GM21515 (cell line): ENCODE measurements around the gene IPO7.
"Not testable (repeated sequence)": the region's sequence is repeated elsewhere in the genome, so short reads cannot be mapped to it uniquely, and the experiment has no call there.

Experiments used
- ATAC-seq: cut with Tn5 transposase; IDR thresholded peaks from one replicate; pipeline ENCODE4 v1.9.1; 2021; ENCODE audit not compliant: unreplicated experiment

Gene IPO7

GRCh38 chr11:9397746-9398680, 13.6 kb downstream of the IPO7 start:
- no peak for ATAC-seq

- no peak for ATAC-seq
Observed at GRCh38 chr11:9399466-9399865, 15.0 kb downstream of the IPO7 start.

DNA sequence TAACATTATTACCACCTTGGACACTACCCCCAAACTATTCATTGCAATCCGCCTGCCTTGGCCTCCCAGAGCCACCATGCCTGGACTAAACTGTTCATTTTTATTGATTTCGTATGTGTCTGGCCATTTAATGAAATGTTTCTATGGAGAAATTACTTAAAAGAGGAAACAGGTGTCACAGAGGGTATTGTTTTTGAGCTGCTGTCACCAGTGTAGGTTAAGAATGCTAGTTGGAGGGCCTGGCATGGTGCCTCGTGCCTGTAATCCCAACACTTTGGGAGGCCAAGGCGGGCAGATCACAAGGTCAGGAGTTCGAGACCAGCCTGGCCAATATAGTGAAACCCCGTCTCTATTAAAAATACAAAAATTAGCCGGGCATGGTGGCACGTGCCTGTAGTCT, 17.4 kb downstream of the IPO7 start:
- not testable (repeated sequence) for ATAC-seq

DNA sequence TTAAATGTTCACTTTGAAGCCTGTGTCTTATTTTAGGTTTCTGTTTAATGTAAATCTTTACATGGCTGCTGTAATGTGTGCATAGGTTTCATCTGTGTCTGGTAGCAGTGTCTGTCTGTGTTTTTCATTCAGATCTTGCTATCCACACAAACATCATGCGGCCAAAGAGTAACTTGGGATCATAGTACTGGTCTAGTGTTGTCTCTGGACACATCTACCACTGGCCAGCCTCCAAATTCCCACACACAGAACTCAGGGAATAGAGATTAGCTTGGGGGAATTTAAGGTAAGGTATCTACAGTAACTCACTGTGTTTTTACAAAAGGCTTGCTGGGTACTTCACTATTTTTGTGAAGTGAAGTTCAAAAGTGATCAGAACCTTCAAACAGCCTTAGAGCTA, 44.3 kb downstream of the IPO7 start:
- no peak for ATAC-seq

DNA sequence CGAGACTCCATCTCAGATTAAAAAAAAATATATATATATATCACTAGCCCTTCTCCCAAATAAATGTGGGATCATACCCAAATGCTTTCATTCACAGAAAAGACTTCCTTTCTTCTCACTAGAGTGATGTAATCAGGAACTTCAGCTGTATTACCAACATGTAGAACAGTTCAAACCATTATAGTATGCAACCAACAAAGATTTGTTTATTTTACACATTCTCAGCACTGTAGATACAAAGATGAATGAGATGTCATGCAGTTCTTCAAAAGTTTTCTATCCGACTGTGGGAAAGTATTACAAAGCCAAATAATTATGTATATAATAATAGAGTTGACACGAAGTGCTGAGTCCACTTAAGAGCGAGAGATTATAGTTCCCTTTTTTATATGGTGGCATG, 54.2 kb downstream of the IPO7 start:
- ATAC-seq, result no peak

DNA sequence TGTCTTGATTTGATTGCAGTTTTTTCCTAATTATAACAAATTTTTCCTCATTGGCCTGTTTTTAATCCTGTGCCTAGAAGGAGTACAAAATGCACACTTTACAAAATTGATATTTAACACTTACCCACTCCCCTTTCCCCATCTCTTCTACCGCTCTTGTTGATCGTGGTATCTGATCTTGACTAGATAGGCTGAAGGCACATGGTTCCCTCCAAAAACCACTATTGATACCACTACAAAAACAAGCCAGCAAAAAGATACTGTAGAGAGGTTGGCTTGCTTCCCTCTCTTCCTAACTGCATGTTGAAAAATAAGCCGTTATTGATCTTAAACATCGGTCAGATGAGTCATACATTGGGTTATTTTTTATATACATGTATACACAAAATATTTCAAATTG, 61.8 kb downstream of the IPO7 start:
- ATAC-seq, result no peak

DNA sequence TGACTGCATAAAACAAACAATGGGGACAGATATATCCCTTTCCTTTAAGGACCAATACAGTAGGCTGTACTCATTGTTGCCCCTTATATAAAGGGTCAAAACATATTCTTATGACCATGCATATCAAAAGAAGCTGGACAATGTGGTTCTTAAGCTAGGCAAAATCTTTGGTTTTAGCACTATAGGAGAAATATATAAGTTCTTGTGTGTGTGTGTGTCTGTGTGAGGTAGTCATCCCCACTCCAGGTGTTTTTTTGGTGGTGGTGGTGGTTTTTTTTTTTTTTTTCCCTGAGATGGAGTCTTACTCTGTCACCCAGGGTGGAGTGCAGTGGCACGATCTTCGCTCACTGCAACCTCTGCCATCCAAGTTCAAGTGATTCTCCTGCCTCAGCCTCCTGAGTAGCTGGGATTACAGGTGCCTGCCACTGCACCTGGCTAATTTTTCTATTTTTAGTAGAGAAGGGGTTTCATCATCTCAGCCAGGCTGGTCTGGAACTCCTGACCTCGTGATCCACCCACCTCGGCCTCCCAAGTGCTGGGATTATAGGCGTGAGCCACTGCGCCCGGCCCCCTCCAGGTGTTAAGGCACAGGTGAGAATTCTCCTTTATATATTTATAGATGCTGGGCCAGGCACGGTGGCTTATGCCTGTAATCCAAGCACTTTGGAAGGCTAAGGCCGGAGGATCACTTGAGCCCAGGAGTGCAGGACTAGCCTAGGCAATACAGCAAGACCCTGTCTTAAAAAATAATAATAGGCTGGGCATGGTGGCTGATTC, 64.3 kb downstream of the IPO7 start:
- ATAC-seq, result no peak

- not testable (repeated sequence) for ATAC-seq
Observed at GRCh38 chr11:9452023-9452422, 67.6 kb downstream of the IPO7 start.

- ATAC-seq, result no peak
Observed at GRCh38 chr11:9455722-9456121, 71.3 kb downstream of the IPO7 start.

DNA sequence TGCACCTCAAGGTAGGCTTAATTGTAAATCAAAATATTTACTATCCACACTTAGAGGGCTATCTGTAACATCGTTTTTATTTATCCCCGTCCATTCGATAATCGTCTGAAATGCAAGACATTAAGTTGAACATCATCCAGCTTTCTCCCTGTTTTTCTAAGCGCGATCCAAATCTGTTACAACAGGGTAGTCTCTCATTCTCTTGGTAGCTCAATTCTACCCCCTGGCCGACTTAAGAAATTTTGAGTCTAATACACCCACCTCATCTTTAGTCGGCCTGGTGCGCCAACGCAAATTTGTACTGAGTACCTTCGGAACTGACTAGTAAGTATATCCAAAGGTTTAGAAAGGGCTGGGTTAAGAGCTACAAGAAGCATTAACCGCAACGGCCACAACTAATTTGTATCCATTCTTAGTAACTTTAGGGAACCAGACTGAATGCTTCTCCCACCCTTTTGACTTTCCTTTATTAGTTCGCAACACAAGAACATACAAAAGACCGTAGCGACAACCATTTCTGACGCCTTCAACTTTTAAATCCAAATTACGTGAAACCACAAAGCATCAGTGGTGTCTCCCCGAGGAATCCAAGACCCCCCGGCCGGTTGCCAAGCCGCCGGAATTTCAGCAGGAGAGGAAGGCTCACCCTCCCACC, 75.3 kb downstream of the IPO7 start:
- no peak for ATAC-seq

DNA sequence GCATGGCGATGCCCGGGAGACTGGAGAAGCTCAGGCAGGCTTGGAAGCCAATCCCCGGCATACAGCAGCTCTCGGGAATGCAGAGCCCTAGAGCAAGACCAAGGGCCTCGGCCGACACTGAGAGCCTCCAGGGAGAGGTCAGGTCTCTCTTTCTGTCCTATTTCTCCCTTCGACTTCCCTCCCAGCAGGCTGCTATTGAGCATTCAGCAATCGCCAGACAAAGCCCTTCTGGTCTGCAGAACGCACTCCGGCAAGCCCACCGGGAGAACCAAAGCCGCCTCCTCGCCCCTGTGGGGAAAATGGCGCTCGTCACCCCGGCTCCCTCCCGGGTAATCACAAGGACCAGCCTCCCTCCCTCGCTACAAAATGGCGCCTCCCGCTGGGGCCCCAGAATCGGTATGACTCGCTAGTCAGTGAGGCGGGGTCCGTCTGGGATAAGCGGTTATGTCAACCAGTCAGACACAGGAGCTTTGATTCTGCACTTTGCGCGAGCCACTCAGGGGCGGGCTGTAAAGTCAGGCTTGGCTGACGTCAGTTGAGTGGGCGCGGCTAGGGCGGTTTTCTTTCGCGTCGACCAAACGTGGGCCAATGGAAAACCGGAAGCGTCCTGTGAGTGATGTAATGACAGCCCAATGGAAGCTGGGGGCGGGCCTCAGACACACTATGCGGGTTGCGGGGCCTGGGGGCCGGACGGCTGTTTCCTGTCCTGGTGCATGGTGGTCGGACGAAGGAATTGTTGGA, 76.0 kb downstream of the IPO7 start, which contains the start of gene ZNF143:
ZNF143 (plus strand) TSS at position 691 of the 741 bp plus-strand sequence. CDS start 10,297 bp downstream, outside the sequence.
- ATAC-seq, result peak; percentile 86

GRCh38 chr11:9461063-9461759, 76.8 kb downstream of the IPO7 start:
- ATAC-seq, result peak; percentile 53

- no peak for ATAC-seq
Observed at GRCh38 chr11:9461760-9462134, 77.3 kb downstream of the IPO7 start.

- ATAC-seq, result no peak
Observed at GRCh38 chr11:9462172-9462799, 77.8 kb downstream of the IPO7 start.

GRCh38 chr11:9462806-9463537, 78.5 kb downstream of the IPO7 start:
- ATAC-seq, result no peak

GRCh38 chr11:9470765-9471164, 86.3 kb downstream of the IPO7 start:
- ATAC-seq, result no peak

DNA sequence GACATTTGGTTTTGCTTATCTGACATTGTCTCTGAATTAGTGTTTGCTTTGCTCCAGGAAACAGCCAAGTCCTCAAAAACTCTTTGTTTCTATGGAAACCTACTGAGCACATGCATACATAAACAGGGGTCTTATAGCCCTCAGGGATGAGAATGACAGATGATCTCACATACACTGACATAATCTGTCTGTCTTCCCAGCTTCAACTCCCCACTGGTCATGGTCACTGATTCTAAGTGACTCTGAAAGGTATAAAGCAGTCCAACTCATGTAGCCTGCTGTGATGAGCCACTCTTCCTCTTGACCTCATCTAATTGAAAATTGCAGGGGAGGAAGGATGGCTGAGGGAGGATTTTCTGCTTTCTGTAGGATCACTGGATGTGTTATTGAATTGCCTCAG, 89.0 kb downstream of the IPO7 start:
- ATAC-seq, result no peak

DNA sequence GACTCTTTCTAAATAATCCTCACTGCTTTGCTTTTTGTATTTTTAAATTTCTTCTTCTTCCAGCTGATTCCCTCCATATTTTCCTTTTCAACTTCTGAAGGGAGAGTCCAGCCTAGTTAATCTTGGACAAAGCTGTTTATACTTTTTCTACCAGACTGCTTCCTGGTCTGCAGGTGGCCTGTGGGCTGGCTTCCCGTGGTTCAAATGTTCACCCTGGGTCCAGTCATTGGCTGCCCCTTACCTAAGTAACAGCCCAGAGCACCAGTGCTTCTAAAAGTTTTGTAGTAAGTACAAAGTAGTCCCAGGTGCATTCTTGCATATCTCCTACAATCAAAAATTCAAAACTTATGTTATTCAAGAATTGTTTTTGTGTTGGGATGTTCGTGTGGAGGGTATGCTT, 95.4 kb downstream of the IPO7 start:
- ATAC-seq, result no peak
